Adipose tissue (tissue), 3 donors: ENCODE data around the gene KCNQ1OT1. TPM values are rescaled to one million over a fixed set of nuclear protein-coding genes. Genes with fewer than 3 reads are reported as not detected.

ENCODE experiments used
- H3K27ac ChIP-seq: one replicate; pipeline ENCODE4 v1.5.1; 2013; ENCODE audit warnings: low read depth, low read length
- WGBS, 3 donors: extraction: QIAGEN DNeasy Blood & Tissue Kit; methylation state at CpG; one replicate each; pipeline ENCODE4 v1.1.7; 2013; 5-methylcytosine and 5-hydroxymethylcytosine counted together
- polyA plus RNA-seq, 3 donors: library from polyadenylated mRNA; stranded (reverse); fragments of 200-250 nt; gene quantifications; one replicate each; pipeline ENCODE4 v1.2.3, GENCODE V29; 2013
- donor health status: healthy with polysubstance abuse.
- donor health status: Bipolar disorder and iron deficiency.
- donor health status: healthy.

Gene KCNQ1OT1
- polyA plus RNA-seq, 3 donors, result 0.03 to 0.45 (median 0.06) TPM

DNA sequence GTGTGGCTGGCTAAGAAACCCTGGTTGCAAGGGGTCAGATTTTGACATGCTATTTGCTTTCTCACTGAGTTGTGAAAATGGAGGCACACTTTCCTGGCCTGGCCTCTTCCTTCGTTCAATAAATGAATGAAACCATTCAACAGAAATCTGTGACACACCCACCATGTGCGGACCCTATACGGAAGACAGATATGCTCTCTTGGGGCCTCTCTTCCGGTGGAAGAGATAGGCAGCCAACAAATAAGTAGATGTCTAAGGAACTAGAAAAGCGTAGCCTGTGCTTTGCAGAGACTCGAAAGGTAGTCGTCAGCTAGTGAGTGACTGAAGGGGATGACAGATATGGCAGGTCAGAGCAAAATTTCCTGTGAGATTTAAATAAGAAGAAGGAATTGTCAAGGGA, 5.3 kb downstream of the KCNQ1OT1 start:
- no peak overlapping the region for H3K27ac ChIP-seq
- 62 to 82% (median 67%) methylated on average over 7 of the region's 7 CpGs for WGBS, 3 donors

DNA sequence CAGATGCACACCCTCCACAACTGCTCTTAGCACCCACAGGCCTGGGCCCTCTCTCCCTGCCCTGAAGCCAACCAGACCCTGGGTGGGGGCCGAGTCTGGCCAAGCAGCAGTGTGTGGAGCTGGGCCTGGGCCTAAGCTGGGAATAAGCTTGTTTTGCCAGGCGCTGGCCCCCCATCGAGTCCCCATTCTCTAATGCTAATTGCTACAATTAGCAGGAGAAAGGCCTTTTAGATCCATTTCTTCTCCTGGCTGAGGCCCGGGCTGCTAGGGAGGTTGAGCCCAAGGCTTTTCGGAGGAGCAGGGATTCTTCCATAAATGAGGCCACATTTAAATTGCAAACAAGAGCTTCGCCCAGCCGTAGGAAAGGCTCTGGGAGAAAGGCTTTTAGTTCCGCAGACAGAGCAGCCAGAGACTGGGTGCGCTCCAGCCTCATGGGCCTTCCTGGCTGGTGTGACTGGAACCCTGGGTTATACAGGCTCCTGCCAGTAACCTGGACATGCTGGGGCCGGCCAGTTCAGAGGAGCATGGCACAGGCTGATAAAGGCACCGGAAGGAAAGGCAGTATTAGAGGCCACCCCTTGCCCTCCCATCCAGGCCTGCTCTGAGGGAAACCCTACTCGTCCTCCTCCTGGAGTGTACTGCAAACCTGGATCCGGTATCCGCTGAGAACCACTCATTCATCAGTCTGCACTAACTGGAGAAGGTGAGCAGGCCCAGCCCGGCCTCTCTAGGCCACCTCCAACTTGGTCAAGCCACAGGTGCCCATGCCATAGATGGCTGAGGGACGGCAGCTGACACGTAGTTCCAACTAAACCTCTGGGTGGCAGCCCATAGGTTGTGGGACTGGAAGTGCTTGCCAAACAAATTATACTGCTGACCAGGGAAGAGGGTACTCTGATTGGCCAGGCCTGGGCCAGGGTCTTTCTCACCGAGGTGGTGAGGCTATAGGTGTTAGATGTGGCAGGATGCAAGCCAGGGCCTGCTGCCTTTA, 6.2 kb downstream of the KCNQ1OT1 start:
- H3K27ac ChIP-seq, result no peak overlapping the region
- WGBS, 3 donors, result 81 to 83% (median 82%) methylated on average over 18 of the region's 18 CpGs

DNA sequence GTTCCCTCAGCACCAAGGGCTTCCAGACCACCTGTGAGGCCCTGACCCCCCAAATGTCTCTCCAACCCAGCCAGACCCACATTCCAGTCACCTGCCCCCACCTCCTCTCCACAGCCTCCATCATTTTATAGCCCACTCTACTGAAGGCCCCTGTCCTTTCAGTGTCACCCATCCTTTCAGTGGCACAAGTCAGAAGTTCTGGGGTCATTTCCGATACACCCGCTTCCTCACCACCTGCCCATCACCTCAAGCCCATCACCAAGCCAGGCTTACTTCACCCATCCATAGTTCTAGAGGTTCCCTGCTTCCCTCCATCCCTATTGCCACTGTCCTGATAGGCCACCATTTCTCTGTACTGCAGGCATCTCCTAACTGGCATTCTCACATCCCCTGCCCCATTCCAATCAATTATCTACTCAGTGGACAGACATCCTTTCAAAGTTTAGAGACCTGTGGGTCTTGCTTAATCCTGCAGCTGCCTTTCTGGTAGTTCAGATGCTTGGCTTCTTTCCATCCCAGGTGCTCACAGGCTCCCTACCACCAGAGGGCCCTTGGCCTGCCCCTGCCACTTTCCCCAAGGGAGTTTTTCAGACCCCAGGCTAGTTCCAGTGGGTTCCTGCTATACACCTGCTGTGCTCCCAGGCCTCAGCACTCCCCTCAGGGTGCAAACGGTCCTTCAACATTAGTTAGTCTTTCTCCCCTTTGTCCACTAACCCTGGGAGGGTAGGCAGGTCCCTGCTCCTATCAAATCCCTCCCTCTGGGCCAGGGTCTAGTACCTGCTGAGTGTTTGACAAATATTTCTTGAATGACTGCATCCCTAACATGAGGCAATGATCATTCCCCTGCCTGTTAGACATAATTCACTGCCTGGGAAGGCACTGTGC, 7.6 kb downstream of the KCNQ1OT1 start:
- no peak overlapping the region for H3K27ac ChIP-seq
- WGBS, 3 donors, result 80 to 94% (median 85%) methylated on average over 3 of the region's 3 CpGs

DNA sequence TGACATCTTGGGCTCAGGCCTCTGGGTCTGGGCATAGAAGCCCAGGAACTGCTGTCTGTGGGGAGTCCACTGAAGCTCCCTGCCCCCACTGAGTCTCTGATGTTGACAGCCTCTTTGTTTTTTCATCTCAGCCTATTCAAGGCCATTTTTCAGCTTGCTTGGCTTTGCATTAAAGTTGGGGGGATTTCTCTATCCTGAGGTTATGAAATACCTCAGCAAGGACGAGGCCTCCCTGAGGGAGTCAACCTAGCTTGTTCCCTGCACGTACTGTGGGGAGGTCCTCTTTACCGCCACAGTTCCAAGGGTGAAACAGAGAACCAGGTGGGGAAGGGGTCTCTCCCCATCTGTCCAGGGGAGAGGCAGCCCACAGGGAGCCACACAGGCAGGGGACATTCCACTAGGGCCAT, 8.4 kb downstream of the KCNQ1OT1 start:
- no peak overlapping the region for H3K27ac ChIP-seq
- WGBS, 3 donors, result 60 to 69% (median 69%) methylated on average over 3 of the region's 3 CpGs

DNA sequence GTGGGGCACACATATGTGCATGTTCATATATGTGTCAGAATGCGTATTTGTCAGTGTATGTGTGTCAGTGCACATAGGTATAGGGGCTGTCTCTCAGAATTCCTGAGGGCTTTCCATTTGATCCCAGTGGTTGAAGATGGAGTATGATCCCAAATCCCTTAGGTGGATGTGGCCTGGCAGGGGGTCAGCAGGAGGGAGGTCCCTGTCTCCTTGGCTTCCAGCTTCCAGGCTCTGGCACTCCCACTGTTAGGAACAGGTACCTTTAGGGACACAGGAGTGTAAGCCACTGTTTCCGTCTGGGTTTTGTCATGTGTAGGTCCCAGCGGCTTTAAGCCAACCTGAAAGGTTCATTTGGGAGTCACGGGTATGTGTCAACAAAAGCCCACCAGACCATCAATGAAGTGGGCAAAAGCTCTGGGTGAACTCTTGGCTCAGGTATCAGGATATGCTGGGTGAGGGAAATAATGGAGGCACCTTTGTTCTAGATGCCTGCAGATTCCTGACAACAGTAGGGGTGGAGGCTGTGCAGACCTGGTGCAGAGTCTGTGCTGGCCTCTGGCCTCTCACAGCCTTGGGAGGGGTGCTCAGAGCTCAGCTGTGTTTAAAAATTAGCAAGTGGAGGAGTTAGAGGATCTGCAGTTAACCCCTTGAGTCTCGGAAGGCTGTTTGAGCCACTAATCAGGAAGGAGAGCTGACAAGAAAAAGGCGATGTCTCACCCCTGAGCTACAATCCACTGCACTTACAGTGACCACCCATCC, 9.0 kb downstream of the KCNQ1OT1 start:
- no peak overlapping the region for H3K27ac ChIP-seq
- 77 to 84% (median 81%) methylated on average over 6 of the region's 6 CpGs for WGBS, 3 donors

DNA sequence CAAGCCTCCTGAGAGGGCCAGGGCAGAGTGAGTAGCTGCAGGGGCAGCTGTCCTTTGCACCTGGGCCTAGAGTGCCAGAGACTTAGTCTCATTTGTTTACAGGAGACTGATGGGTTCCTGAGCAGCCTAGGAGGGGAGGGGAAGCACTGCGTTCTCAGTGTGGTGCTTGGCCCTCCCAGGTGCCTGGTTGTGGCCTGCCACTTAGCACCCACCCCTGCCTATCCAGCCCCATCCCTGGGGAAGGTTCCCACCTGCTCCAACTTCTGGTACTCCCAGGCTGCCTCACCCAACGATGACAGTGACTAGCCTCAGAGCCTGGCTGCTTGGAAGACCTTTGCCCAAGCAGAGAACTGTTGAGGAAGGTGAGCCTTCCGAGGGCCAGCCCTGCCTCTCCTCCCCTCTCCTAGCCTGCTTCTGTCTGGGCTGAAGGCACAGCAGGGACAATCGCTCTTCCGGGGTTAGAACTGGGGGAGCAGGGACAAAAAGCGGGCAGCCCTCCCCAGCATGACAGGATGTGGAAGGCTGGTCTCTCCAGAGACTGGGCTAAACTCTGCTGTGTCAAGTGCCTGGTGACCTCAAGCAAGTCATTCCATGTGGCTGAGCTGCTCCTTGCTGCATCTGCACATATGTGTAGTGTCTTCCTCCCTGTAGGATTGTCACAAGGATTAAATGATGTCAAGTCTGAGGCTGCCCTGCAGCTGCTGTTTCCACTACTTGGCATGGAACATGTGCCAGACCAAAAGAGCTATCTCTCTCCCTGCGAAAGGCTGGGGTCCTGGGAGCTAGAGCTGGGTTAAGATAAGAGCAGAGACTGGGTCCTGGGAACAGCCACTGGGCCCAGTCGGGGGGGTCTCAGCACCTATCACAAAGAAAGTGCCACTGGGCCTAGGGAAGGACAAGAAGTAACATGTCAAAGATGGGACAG, 9.9 kb downstream of the KCNQ1OT1 start:
- WGBS, 3 donors, result 67 to 77% (median 68%) methylated on average over 8 of the region's 8 CpGs
- H3K27ac ChIP-seq, result no peak overlapping the region

DNA sequence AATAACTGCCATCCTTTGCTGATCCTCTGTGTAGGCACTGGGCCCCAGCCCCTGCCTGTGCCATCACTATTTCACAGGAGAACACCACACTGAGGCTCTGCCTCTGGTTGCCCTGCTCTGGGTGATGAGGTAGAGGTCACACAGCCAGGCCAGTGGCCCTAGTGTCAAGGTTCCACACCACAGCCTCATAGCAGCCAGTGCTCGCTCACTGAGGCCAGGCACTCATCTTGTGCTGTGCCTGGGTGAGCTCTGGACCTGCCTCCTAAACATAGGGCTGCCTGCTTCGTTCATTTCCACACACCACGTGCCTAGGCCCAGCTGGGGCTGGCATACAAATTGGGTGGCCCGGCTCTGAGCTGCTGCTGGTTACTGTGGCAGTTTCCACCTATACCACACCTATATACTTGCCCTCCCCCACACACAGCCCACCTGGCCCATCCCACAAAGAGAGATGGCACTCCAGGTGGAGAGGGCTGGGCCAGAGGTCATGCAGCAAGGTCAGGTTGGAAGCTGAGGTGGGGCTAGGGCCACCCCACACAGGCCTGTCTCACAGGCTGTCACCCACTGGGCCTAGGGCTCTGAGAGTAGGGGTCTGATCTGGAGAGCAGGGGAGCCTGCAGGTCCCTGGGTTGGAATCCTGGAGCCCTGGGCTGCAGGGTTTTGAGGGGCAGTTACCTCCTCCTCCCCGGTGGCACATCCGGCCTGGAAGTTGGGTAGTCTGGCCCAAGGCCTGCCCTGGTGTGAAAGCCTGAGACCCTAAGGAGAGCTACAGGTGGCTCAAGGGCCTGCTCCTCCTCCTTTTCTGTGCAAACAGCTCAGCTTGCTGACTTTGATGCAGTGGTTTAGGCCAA, 11.2 kb downstream of the KCNQ1OT1 start:
- 78 to 85% (median 82%) methylated on average over 6 of the region's 6 CpGs for WGBS, 3 donors
- no peak overlapping the region for H3K27ac ChIP-seq

DNA sequence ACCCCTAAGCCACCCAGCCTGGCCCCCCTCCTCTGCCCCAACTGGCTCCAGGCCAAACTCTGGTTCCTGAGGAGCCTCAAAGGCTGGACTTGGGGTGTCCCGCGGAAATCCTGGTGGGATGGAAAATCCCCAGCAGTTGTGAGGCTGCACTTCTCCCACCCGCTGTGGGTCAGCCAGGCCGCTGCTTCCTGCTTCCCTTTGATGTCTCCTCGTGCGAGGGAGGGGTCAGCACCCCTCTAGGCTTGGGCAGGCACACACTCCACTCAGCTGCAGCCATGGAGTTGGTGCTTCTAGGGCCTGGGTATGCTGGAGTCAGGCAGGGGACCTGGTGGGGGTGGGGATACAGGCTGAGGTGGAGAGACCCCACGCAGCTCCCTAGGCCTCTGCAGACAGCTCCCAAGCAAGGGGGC, 12.0 kb downstream of the KCNQ1OT1 start:
- no peak overlapping the region for H3K27ac ChIP-seq
- 41 to 72% (median 57%) methylated on average over 7 of the region's 7 CpGs for WGBS, 3 donors

DNA sequence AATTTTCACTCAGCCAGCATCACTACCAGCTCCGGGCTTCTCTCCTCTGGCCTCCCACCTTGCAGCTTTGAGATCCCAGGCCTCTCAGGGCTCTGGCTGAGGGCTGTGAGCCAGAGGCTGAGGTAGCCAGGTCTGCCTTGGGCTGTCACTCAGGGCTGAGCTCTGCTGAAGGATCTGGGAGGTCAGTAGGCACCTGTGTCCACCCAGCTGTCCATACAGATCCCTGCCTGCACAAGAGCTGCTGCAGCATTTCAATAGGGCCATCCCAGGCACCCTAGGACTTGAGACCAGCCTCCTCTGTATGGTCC, 12.6 kb downstream of the KCNQ1OT1 start:
- WGBS, 3 donors, result 72 to 82% (median 72%) methylated on average over 1 of the region's 1 CpG
- no peak overlapping the region for H3K27ac ChIP-seq

DNA sequence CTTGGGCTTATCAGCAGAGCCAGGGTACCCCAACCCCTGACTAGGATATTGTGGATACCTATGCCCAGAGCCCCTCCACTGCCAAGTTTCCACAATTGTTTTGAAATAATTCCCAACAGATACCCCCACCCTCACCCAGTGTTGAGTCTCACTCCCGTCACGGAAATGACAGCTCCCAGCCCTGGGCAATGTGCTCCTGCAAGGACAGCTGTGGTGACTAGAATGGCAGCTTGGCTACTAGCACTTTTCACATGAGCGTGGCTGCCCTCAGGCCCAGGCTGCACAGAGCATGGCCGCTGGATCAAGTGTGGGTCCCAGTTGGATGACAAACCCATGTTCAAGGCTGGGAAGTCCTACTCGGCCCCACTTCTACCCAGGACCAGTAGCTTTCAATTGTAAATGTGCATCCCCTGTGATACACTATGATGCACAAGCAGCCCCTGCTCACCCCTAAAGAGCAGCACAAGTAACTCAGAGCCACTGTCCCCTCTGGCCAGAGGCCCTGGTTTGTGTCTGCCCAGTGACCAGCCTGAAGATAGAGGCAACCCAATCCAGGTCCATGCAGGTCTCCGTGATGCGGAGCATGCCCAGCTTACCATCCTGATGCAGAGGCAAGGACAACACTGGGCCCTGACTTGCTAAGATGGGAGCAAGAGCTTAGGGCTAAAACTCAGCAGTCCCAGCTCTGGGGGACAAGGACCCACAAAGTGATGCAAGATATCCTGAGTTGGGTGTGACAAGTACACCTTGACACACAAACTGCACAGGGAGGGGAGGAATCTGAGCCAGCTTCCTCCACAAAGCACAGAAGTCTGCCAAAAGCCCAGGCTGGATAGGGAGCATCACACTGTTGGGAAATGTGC, 13.2 kb downstream of the KCNQ1OT1 start:
- WGBS, 3 donors, result 92 to 95% (median 93%) methylated on average over 7 of the region's 7 CpGs
- H3K27ac ChIP-seq, result no peak overlapping the region

DNA sequence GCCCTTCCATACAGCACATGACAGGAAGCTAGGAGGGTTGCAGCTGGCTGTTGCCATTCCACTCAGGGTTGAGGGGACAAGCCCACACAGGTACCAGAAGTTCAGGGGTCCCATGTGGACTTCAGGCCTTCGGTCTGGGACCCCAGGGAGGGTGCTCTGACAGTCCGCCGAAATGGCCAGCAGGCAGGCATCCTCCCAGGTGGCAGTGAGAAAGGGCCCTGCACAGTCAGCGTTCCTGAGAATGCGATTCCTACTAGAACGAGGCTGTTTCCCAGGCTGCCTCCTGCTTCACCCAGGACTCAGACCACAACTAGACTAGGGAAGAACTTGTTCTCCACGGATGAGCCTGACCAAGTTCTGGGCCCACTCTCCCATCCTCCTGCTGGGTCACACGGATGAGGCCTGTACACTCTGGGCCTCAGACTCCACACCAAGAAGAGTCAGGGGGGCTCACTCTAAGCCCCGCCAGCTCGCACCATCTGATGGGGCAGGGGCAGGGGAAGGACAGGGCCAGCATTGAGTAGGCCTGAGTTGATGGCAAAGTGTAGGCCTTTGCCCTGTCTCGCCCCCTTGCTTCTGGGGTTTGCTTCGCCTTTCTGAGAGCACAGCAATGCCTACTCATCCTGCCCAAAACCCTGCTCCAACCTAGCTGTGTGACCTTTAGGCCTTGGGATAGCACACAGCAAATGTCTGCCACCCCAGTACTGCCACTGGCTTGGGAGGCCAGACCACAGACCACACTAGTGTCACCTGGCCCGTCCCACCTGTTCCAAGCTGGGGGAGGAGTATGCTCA, 14.0 kb downstream of the KCNQ1OT1 start:
- no peak overlapping the region for H3K27ac ChIP-seq
- WGBS, 3 donors, result 91 to 93% (median 93%) methylated on average over 13 of the region's 13 CpGs

DNA sequence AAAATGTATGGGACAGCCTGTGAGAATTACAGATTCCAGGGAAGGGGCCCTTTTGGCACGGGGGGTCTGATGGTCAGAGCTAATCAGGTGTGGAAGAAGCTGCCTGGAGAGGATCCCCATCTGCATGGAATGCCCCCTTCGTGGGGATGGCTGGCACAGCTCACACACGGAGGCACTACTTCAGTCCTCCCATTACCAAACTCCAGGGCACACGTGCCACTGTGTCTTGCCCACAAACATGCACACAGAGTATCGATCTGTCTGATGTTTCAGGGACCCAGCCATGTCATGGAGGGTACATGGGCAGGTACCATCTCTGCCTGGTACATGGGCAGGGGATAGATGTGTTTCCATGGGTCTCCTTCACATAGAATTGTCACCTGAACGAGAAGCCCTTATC, 14.7 kb downstream of the KCNQ1OT1 start:
- WGBS, 3 donors, result 87 to 91% (median 90%) methylated on average over 6 of the region's 6 CpGs
- no peak overlapping the region for H3K27ac ChIP-seq

DNA sequence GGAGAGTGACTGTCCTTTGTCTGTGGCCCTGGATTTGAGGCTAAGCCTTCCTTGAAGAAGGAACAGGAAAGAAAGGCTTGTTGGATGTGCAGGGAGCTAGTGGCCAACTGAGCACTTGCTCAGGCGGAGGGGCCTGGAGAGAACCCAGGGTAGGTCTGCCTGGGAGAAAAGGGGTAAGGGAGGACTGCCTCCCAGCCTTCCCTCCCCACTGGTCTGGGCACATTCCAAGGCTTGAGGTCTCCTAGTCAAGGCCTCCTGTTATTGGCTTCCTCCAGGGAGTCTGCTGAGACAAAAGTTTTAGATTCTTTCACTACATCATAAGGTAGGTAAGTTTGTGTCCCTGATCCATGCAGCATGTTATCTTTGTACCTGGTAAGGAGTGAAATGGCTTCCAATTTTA, 15.2 kb downstream of the KCNQ1OT1 start:
- no peak overlapping the region for H3K27ac ChIP-seq
- 95 to 100% (median 100%) methylated on average over 1 of the region's 1 CpG for WGBS, 3 donors

DNA sequence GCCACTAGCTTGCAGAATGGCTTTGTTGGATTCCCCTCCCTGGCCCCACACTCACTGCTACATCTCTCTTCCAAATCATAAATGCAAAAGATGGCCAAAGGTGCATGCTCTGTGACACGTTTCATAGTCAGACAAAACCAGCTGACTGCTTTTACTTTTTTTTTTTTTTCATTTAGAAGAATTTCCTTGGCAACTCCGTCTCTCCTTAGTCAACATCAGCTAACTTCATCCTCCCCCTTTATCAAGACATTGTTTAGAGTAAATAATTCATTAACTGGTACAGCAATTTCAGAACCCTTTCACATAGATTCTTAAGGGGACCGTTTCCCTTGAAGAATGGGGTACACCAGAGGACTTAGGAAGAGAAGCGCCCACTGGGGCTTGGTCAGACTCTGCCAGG, 16.0 kb downstream of the KCNQ1OT1 start:
- 75 to 87% (median 82%) methylated on average over 4 of the region's 4 CpGs for WGBS, 3 donors
- no peak overlapping the region for H3K27ac ChIP-seq

DNA sequence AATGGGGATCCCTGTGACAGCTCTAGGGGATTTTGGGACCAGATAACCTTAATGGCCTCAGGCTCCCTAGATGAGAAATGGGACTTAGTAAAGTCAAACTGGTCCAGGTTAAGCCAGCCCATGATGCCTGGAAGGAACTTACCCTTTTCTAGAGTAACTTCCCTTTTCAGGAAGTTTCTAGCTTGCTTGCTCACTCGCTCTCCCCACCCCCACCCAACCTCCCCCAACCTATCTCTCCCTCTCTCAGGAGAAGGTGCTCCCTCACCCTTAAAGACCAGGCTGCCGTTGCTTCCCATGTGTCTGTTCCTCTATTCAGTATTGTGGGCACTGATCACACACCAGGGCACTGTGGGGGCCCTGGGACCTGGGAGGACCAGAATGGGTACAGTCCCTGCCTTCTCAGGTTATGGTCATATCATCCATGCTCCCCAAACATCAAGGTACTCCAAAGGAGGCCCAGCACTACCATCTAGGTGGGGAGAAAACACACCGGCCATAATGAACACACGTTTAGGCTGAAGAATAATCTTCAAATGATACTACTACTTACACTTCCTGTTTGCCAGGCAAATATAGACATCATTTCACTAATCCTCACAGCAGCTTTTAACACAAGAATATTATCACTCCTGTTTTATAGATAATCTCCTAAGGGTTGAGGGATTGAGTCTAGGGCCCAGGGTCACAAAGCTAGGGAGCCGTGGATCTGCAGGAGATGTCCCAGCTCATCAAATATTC, 18.2 kb downstream of the KCNQ1OT1 start:
- H3K27ac ChIP-seq, result no peak overlapping the region
- 66 to 79% (median 70%) methylated on average over 5 of the region's 5 CpGs for WGBS, 3 donors
